Mammary epithelial cell (primary cell): ENCODE measurements around the gene ALK.

Experiments used
- CTCF ChIP-seq, 2 donors: IDR thresholded peaks in 1 of 2; conservative IDR thresholded peaks in 1 of 2; 2 replicates each; pipeline ENCODE4 v1.5.1; 2011 to 2012; ENCODE audit warnings: inconsistent platforms in 2 of 2, low read length in 2 of 2, mild to moderate bottlenecking in 2 of 2, control low read depth in 1 of 2, low read depth in 1 of 2; ENCODE audit not compliant: insufficient read depth in 1 of 2; ENCODE audit errors: extremely low read depth in 1 of 2
- EZH2 ChIP-seq: IDR thresholded peaks from 2 replicates; pipeline ENCODE4 v1.6.1; 2012; ENCODE audit warnings: low read length, inconsistent platforms, borderline replicate concordance

DNA sequence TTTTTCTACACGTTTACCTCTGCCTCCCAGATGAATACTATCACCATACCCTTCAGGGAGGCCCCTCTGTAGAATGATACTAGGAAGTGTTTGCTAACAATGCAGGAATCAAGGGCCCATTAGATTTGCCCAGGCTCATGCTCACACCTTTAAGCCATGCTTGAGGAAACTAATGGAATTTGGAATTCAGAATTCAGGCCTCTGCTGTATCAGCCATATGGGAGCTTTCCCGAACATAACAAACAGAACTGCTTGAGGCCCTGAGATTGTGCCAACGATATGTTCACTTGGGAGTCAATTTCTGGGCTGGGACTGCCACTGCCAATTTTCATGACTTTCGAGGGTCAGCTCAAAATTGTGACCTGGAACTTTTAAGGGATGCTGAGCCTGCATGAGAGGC is 523.7 kb downstream of the ALK start:
- TF ChIP-seq CTCF (conservative IDR thresholded peaks at IDR 0.05 in 1 of 2, IDR thresholded peaks at IDR 0.05 in 1 of 2; ENCODE audit: extremely low read depth in 1 of 2, insufficient read depth in 1 of 2, low read depth in 1 of 2, low read length in 2 of 2) (no peak), EZH2 (no peak)
